BJ (cell line): ENCODE data around the gene C5orf34. TPM values are rescaled to one million over a fixed set of nuclear protein-coding genes. Genes with fewer than 3 reads are reported as not detected.

ENCODE experiments used
- CTCF ChIA-PET: fragments of 350-600 bp; formaldehyde crosslinking; extraction: SDS; loops from one replicate; lab custom pipeline; 2021; ENCODE audit warnings: antibody characterized with exemption, inconsistent platforms; lab: Yijun Ruan, JAX
- POLR2A ChIA-PET: fragments of 300-600 bp; sonication (Branson Sonifier 250); formaldehyde crosslinking; extraction: SDS; loops from one replicate; lab custom pipeline; 2021; ENCODE audit warnings: antibody characterized with exemption; lab: Charles Lee
- DNase-seq: peaks from one replicate; pipeline ENCODE4 v3.0.0-alpha.2; 2011; ENCODE audit warnings: low read depth
- H3K27me3 ChIP-seq: 2 replicates; pipeline ENCODE4 v1.6.0; 2011; ENCODE audit warnings: low read length; ENCODE audit not compliant: control insufficient read depth, insufficient read depth
- H3K36me3 ChIP-seq: 2 replicates; pipeline ENCODE4 v1.5.1; 2011; ENCODE audit warnings: low read length; ENCODE audit not compliant: control insufficient read depth, insufficient read depth
- H3K4me3 ChIP-seq: 2 replicates; pipeline ENCODE4 v1.5.1; 2011; ENCODE audit warnings: low read depth, mild to moderate bottlenecking, control low read depth, low read length
- CTCF ChIP-seq: IDR thresholded peaks from 2 replicates; pipeline ENCODE4 v1.5.1; 2011; ENCODE audit warnings: low read depth, mild to moderate bottlenecking, control low read depth, inconsistent platforms, low read length, moderate library complexity; ENCODE audit not compliant: insufficient read depth
- polyA minus RNA-seq: library from RNA; depleted of rRNA, polyadenylated mRNA; stranded (reverse); fragments of >200 nt; gene quantifications from 2 replicates; pipeline ENCODE4 v1.2.3, GENCODE V29; 2011; rRNA and poly(A)+ RNA removed
- polyA plus RNA-seq: library from polyadenylated mRNA; depleted of rRNA; stranded (reverse); fragments of >200 nt; gene quantifications from 2 replicates; pipeline ENCODE4 v1.2.3, GENCODE V29; 2011; rRNA removed

The C5orf34 gene, protein sequence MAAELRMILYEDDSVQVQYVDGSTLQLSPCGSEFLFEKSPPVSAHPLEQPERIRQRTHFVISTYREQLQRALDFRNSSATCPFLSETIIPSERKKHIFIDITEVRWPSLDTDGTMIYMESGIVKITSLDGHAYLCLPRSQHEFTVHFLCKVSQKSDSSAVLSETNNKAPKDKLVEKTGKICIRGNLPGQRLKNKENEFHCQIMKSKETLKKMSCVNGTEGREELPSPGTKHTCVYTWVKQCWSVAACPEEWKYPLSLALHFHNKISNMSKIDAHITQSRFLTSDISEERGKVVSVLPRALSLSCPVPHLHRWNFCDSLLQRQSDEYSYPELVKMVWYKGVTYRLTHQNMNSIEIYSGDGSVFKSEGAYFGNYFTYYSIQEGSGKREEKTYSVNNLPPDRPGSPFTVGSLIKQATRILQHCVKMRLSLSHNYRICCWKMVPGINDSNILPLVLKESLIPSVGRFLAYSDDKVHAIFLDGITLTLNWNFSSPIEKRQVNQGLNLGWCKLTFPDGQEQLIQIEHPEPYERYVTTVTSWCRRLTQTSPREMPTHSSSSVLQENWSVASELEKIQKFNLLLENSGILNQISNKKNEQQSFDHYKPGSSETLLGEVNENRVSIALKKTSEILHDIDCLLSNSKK
- polyA plus RNA-seq (2.6 and 4.7 TPM in 2 replicates), polyA minus RNA-seq (0.93 and 2.0 TPM in 2 replicates)

GRCh38 chr5:43514816-43515677, at the start of gene C5orf34:
TSS of gene C5orf34 (minus strand) at chr5:43515148. CDS start at chr5:43509339, 5,809 bp downstream.
- ChIA-PET POLR2A (interaction anchor here (1.0 kb wide), 2 partner anchors 9 to 31 kb away, joined by 5 to 7 read pairs; partner anchors contain the start of gene TMEM267), CTCF (no interaction called here)
- no peaks in the 10 kb centered on the region for H3K27me3 ChIP-seq

DNA sequence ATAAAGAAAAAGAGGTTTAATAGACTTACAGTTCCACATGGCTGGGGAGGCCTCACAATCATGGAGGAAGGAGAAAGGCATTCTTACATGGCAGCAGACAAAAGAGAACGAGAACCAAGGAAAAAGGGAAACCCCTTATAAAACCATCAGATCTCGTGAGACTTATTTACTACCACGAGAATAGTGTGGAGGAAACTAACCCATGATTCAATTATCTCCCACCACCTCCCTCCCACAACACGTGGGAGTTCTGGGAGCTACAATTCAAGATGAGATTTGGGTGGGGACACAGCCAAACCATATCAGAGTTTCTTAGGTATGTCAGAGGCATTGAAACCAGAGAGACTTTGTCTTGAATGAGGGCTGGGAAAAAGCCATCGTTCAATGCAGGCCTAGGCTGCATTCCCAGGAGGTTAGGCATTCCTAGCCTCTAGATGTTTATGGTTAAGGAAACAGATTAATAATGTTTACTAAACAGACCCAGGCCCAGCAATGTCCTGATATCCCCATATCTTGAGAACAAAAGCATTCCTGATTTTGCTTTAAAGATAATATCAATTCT, 49.4 kb upstream of the C5orf34 start:
- TF ChIP-seq CTCF, result no peak
- H3K4me3 ChIP-seq, result no peak overlapping the region
- DNase-seq, result no peak
- H3K36me3 ChIP-seq, result no peaks in the 10 kb centered on the region
- no peaks in the 10 kb centered on the region for H3K27me3 ChIP-seq
- POLR2A ChIA-PET, result no interaction called here
- CTCF ChIA-PET, result interaction anchor here (1.2 kb wide), 1 partner anchor 10 kb away, joined by 3 read pairs; no protein-coding TSS in a partner anchor

More at GRCh38 chr5:43514816-43515677, at the start of gene C5orf34:
- Histone ChIP-seq H3K36me3 (no peaks in the 10 kb centered on the region), H3K4me3 (peak within 1 kb of the TSS; percentile 62)
- peak; percentile 80 for DNase-seq
- TF ChIP-seq CTCF, result 0 out of 2 replicates have a peak, but pooled peaks have one; percentile 5

GRCh38 chr5:43563321-43563720, 48.4 kb upstream of the C5orf34 start:
- no peaks in the 10 kb centered on the region for H3K27me3 ChIP-seq
- POLR2A ChIA-PET, result no interaction called here
- DNase-seq, result no peak
- H3K4me3 ChIP-seq, result no peak overlapping the region
- no peaks in the 10 kb centered on the region for H3K36me3 ChIP-seq
- CTCF ChIA-PET, result no interaction called here
- TF ChIP-seq CTCF, result no peak

- no peak for TF ChIP-seq CTCF
- no peak for DNase-seq
- ChIA-PET CTCF (no interaction called here), POLR2A (no interaction called here)
- Histone ChIP-seq H3K27me3 (no peaks in the 10 kb centered on the region), H3K36me3 (no peaks in the 10 kb centered on the region), H3K4me3 (no peak overlapping the region)
Observed at GRCh38 chr5:43561356-43561755, 46.4 kb upstream of the C5orf34 start.
